GM12878 (cell line): Measurements from ENCODE around the gene SPPL3. TPM values are rescaled to one million over a fixed set of nuclear protein-coding genes. Genes with fewer than 3 reads are reported as not detected.

Source experiments
- BMI1 ChIP-seq: fragments of 450-650 bp; IDR thresholded peaks from 2 replicates; pipeline ENCODE4 v1.6.1; 2016; ENCODE audit warnings: mild to moderate bottlenecking, moderate library complexity, borderline replicate concordance
- CEBPB ChIP-seq, 2 experiments: fragments of 150-350 bp in 1 of 2; IDR thresholded peaks; 2 replicates each; pipeline ENCODE4 v1.6.1; 2012 to 2014; ENCODE audit warnings: low read depth in 2 of 2, low read length in 2 of 2, borderline replicate concordance in 1 of 2, inconsistent platforms in 1 of 2
- CREB1 ChIP-seq: IDR thresholded peaks from 2 replicates; pipeline ENCODE4 v1.6.1; 2012; ENCODE audit warnings: low read depth, mild to moderate bottlenecking, inconsistent platforms
- CREM ChIP-seq: IDR thresholded peaks from 2 replicates; pipeline ENCODE4 v1.6.1; 2014; ENCODE audit warnings: antibody characterized with exemption, low read depth
- EGR1 ChIP-seq, 2 experiments: IDR thresholded peaks; 1 replicate in 1 of 2; 2 replicates in 1 of 2; pipeline ENCODE4 v1.6.1; 2011 to 2012; ENCODE audit warnings: low read depth in 2 of 2, low read length in 2 of 2, borderline replicate concordance in 1 of 2, mild to moderate bottlenecking in 1 of 2, moderate library complexity in 1 of 2
- MEF2A ChIP-seq: IDR thresholded peaks from 2 replicates; pipeline ENCODE4 v1.6.1; 2011; ENCODE audit warnings: low read depth, mild to moderate bottlenecking, low read length, moderate library complexity; ENCODE audit not compliant: insufficient read depth
- MYC ChIP-seq: IDR thresholded peaks from 2 replicates; pipeline ENCODE4 v1.6.1; 2011; ENCODE audit warnings: mild to moderate bottlenecking, low read length, moderate library complexity, inconsistent platforms; ENCODE audit not compliant: insufficient read depth, insufficient replicate concordance, insufficient read length, severe bottlenecking
- NFIC ChIP-seq: IDR thresholded peaks from 2 replicates; pipeline ENCODE4 v1.6.1; 2012; ENCODE audit warnings: low read depth, mild to moderate bottlenecking, inconsistent platforms, low read length, moderate library complexity
- NR2F1 ChIP-seq: fragments of 450-650 bp; conservative IDR thresholded peaks from 2 replicates; pipeline ENCODE4 v1.6.1; 2017; ENCODE audit warnings: mild to moderate bottlenecking
- POLR2AphosphoS2 ChIP-seq: IDR thresholded peaks from 2 replicates; pipeline ENCODE4 v1.6.1; 2011; ENCODE audit warnings: low read depth, mild to moderate bottlenecking, low read length, improper control_type of control experiment, moderate library complexity
- POLR2AphosphoS5 ChIP-seq: IDR thresholded peaks from 2 replicates; pipeline ENCODE4 v1.6.1; 2011; ENCODE audit warnings: mild to moderate bottlenecking, low read length, inconsistent platforms
- RELA ChIP-seq: fragments of 450-650 bp; IDR thresholded peaks from 2 replicates; pipeline ENCODE4 v1.8.0; 2014; ENCODE audit warnings: borderline replicate concordance; ENCODE audit not compliant: partially characterized antibody
- RELB ChIP-seq: fragments of 450-650 bp; IDR thresholded peaks from 2 replicates; pipeline ENCODE4 v1.6.1; 2017; ENCODE audit warnings: low read depth, mild to moderate bottlenecking, moderate library complexity
- SMAD5 ChIP-seq: IDR thresholded peaks from 2 replicates; pipeline ENCODE4 v1.6.1; 2016; ENCODE audit warnings: antibody characterized with exemption, low read depth
- STAT1 ChIP-seq: fragments of 450-650 bp; conservative IDR thresholded peaks from 2 replicates; pipeline ENCODE4 v1.6.1; 2014; ENCODE audit warnings: antibody characterized with exemption, mild to moderate bottlenecking
- SUPT20H ChIP-seq: IDR thresholded peaks from 2 replicates; pipeline ENCODE4 v1.6.1; 2011; ENCODE audit warnings: low read depth, mild to moderate bottlenecking, low read length, moderate library complexity, borderline replicate concordance; ENCODE audit not compliant: control insufficient read depth
- TBL1XR1 ChIP-seq: IDR thresholded peaks from 2 replicates; pipeline ENCODE4 v1.6.1; 2012; ENCODE audit warnings: low read depth, low read length, improper control_type of control experiment
- USF1 ChIP-seq: IDR thresholded peaks from 2 replicates; pipeline ENCODE4 v1.6.1; 2011; ENCODE audit warnings: borderline replicate concordance, low read depth, mild to moderate bottlenecking, moderate library complexity, mixed read lengths, low read length; ENCODE audit not compliant: insufficient read depth; ENCODE audit errors: extremely low read length
- polyA plus RNA-seq, 11 experiments: library from polyadenylated mRNA; depleted of rRNA in 4 of 11; unstranded in 6 of 11; stranded (reverse) in 5 of 11; fragments of >200 nt; fragmentation: Nextera tagmentation in 4 of 11; fragmentation: Illumina TruSeq in 1 of 11; extraction: Ambion mirVana in 4 of 11; extraction: Trizol in 1 of 11; gene quantifications; 1 replicate in 1 of 11; 2 replicates in 10 of 11; pipeline versions ENCODE4 v1.2.1 to v1.2.3, GENCODE V29; 2011 to 2016; ENCODE audit warnings: inconsistent platforms in 2 of 11, missing spikeins in 2 of 11, low read depth in 1 of 11
- total RNA-seq, 4 experiments: library from RNA; depleted of rRNA in 3 of 4; stranded (reverse); fragments of >200 nt in 3 of 4; fragmentation: Illumina TruSeq in 1 of 4; extraction: Trizol in 1 of 4; gene quantifications; 2 replicates each; pipeline versions ENCODE4 v1.2.1 to v1.2.3, GENCODE V29; 2013 to 2021
- TF ChIP-seq, protein P1 (sequence below): IDR thresholded peaks from 2 replicates; pipeline ENCODE4 v1.6.1; 2012; ENCODE audit warnings: improper control_type of control experiment, low read depth, low read length; ENCODE audit not compliant: insufficient replicate concordance
- TF ChIP-seq, protein P2 (sequence below): fragments of 450-650 bp; IDR thresholded peaks from 2 replicates; pipeline ENCODE4 v1.6.1; 2016; ENCODE audit warnings: mild to moderate bottlenecking

The SPPL3 gene
- total and polyA plus RNA-seq, 10 of the 15 experiments (the other 5 are each of a cell fraction or from before 2014, with no cell fraction given), result 4.3 to 45.5 (median 11.7) TPM

DNA sequence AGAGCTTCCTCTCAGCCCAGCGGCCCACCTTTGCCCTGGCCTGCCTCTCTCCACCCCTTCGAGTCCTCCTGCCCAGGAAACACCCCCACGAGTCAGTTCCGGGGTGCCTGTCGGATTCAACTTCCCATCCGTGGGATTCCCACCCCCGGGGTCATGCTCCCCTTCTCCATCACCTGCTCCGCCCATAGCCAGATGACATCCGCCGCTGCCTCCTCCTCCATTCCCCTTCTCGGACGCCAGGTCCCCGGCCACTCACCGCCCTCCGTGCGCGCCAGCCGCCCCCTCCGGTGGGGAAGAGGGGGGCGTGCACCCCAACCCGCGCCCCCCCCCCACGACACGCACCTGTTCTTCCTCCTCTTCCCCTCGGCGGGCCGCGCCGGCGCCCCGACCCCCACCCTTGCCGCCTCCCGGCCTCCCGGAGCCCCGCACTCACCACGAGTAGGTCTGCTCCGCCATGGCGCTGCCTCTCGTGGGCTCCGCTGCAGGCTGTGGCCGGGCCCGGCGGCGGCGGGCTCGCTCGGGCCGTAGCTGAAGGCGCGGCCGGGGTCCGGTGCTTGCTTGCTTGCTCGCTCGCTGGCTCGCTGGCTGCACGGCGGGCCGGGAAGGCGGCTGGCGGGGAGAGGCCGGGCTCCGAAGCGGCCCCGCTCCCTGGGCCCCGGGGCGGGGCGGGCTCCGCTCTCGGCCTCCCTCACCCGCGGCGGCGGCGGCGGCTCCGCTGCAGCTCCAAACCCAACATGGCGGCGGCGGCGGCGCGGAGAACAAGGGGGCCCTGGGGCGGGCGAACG is 554 bp downstream of the SPPL3 start (continued):
- TF ChIP-seq RELB (peak; percentile 61; the same call in 1 of the 2 replicates), MYC (no peak), STAT1 (no peak), CREM (no peak), USF1 (no peak), POLR2AphosphoS2 (no peak), BMI1 (no peak), EGR1 (IDR thresholded peaks at IDR 0.05; ENCODE audit: borderline replicate concordance in 1 of 2, low read depth in 2 of 2, low read length in 2 of 2) (peak in 1 of 2 experiments; percentile 57; a peak in 1 of 3 replicates), SMAD5 (no peak), TBL1XR1 (0 out of 2 replicates have a peak, but pooled peaks have one; percentile 19), CREB1 (peak; percentile 63), SUPT20H (no peak), NR2F1 (peak; percentile 84), POLR2AphosphoS5 (peak; percentile 34; the same call in 1 of the 2 replicates), NFIC (no peak), RELA (no peak), MEF2A (no peak), CEBPB (IDR thresholded peaks at IDR 0.05; ENCODE audit: borderline replicate concordance in 1 of 2, low read depth in 2 of 2, low read length in 2 of 2) (no peak)
- TF ChIP-seq, protein P1, sequence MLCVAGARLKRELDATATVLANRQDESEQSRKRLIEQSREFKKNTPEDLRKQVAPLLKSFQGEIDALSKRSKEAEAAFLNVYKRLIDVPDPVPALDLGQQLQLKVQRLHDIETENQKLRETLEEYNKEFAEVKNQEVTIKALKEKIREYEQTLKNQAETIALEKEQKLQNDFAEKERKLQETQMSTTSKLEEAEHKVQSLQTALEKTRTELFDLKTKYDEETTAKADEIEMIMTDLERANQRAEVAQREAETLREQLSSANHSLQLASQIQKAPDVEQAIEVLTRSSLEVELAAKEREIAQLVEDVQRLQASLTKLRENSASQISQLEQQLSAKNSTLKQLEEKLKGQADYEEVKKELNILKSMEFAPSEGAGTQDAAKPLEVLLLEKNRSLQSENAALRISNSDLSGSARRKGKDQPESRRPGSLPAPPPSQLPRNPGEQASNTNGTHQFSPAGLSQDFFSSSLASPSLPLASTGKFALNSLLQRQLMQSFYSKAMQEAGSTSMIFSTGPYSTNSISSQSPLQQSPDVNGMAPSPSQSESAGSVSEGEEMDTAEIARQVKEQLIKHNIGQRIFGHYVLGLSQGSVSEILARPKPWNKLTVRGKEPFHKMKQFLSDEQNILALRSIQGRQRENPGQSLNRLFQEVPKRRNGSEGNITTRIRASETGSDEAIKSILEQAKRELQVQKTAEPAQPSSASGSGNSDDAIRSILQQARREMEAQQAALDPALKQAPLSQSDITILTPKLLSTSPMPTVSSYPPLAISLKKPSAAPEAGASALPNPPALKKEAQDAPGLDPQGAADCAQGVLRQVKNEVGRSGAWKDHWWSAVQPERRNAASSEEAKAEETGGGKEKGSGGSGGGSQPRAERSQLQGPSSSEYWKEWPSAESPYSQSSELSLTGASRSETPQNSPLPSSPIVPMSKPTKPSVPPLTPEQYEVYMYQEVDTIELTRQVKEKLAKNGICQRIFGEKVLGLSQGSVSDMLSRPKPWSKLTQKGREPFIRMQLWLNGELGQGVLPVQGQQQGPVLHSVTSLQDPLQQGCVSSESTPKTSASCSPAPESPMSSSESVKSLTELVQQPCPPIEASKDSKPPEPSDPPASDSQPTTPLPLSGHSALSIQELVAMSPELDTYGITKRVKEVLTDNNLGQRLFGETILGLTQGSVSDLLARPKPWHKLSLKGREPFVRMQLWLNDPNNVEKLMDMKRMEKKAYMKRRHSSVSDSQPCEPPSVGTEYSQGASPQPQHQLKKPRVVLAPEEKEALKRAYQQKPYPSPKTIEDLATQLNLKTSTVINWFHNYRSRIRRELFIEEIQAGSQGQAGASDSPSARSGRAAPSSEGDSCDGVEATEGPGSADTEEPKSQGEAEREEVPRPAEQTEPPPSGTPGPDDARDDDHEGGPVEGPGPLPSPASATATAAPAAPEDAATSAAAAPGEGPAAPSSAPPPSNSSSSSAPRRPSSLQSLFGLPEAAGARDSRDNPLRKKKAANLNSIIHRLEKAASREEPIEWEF, result no peak
- TF ChIP-seq, protein P2, sequence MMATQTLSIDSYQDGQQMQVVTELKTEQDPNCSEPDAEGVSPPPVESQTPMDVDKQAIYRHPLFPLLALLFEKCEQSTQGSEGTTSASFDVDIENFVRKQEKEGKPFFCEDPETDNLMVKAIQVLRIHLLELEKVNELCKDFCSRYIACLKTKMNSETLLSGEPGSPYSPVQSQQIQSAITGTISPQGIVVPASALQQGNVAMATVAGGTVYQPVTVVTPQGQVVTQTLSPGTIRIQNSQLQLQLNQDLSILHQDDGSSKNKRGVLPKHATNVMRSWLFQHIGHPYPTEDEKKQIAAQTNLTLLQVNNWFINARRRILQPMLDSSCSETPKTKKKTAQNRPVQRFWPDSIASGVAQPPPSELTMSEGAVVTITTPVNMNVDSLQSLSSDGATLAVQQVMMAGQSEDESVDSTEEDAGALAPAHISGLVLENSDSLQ, result peak; percentile 34
